DMS53 treated with DMSO at 0.1 percent for 48 hours (cell line): ENCODE results near the gene ZNF124.
A peak's percentile ranks its signal among the peaks of the same experiment; 100 is the strongest.
"Not testable (repeated sequence)": the region's sequence is repeated elsewhere in the genome, so short reads cannot be mapped to it uniquely, and the experiment has no call there.

Experiments used
- DNase-seq: peaks from one replicate; lab custom pipeline; 2025; ENCODE audit not compliant: unreplicated experiment; lab: John Stamatoyannopoulos, UW

Gene ZNF124

DNA sequence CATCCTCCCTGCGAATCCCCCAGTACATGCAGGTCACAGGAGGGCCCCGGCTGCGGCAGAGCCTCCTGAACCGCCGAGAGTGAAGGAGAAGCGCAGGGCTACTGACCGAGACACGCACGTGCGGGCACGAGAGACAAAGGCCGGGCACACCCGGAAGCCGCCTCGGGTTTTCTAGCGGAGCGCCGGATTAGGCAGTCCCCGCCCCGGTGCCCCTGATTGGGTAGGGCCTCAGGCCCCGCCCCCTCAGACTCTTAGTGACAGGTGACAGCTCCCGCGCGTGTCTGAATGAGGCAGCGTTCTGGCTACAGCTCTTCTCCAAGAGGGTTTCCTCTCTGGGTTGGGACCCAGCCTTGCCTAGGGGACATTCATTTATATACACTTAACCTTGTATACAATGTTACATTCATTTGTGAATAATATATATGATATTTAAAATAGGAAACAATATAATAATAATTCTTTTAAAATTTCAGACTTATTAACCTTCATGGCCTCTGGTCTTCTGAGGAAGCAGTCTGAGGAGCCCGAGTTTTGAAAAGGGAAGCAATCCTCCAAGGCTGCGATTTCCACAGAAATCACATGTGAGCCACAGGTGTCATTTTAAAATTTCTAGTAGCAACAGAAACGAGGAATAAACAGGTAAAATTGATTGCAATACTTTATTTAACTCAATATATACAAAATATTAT is at the start of gene ZNF124:
TSS of gene ZNF124 (minus strand) at position 146 of the 689 bp plus-strand sequence. CDS start at position 3, 143 bp downstream.
- DNase-seq, result peak; percentile 2

DNA sequence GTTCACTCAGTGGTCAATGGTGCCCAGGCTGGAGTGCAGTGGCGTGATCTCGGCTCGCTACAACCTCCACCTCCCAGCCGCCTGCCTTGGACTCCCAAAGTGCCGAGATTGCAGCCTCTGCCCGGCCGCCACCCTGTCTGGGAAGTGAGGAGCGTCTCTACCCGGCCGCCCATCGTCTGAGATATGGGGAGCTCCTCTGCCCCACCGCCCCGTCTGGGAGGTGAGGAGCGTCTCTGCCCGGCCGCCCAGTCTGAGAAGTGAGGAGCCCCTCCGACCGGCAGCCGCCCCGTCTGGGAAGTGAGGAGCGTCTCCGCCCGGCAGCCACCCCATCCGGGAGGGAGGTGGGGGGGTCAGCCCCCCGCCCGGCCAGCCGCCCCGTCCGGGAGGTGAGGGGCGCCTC is 48.5 kb upstream of the ZNF124 start:
- not testable (repeated sequence) for DNase-seq

DNA sequence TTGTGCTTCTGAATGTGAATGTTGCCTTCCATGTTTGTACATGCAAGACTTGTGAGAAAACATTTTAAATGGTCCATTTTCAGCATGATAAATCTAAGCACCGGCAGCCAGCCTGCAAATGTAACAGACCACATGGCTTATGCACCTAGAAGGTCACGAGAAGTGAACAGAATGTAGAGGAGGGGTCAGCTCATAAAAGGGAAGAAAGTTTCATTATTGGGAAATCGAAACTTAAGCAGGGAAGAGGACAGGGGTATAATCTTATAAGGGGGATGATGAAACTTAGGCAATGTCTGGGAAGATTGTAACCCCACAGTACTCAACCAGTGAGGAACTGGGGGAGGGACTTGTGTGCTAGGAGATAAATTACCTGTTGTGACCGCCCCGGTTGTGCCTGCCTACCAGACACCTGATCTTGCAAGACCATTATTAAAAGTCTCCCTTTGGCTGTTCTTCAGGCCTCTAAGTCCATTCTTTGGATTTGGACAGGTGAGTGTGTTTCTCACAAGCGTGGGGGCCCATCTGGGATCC is 46.4 kb upstream of the ZNF124 start:
- no peak for DNase-seq

DNA sequence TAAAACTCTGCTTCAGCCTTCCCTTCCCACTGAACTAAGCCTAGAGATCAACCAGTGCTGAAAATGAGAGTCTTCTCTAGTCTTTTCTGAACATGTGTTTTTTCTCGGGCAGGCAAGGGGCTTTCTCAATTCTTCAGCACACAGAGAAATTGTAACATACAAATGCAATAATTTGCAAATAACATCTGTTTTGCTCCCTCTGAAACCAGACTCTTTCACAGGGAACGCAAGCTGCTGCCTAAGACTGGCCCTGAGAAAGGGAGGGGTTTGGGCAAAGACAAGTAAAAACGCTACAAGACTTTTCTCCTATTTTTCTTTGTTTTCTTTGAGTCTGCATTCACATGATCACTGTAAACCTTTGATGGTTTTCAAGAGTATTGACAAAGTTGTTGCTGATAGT is 44.4 kb upstream of the ZNF124 start:
- no peak for DNase-seq

DNA sequence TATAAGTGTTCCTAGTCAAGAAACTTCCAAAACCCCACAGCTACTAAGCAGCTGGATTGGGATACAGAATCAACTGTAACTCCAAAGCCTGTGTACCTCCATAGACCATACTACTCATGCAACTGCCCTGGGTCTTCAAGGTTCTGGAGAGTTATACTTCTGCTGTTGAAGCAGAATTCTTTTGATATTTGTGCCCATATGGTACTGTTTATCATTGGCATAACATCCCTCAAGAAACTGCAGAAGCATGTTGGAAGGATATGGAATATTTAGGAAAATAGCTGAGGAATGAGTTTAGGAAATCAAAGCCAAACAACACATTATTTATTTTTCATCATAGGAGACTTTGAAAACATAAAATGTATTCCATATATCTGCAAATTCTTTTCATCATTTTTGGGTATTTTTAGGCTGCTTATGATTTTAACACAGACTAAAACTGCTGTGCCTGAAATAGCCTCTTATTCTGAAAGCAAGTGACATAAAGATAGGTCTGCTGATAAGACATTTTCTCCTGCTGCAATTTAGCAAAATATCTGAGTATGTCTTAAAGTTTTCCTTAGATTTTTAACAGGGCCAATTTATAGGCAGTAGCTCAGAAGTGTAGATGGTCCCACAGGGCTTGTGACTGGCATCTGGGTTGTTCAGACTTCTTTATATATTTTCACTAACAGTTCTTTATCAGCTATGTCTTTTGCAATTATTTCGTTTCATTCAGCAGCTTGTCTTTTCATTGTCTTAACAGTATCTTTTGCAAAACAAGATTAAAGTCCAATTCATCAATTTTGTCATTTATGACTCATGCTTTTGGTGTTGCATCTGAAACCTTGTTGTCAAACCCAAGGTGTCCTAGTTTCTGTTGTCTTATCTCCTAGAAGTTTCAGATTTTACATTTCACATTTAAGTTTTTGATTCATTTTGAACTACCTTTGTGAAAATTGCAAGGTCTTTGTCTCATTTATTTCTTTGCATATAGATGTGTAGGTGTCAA is 41.1 kb upstream of the ZNF124 start:
- DNase-seq, result no peak

DNA sequence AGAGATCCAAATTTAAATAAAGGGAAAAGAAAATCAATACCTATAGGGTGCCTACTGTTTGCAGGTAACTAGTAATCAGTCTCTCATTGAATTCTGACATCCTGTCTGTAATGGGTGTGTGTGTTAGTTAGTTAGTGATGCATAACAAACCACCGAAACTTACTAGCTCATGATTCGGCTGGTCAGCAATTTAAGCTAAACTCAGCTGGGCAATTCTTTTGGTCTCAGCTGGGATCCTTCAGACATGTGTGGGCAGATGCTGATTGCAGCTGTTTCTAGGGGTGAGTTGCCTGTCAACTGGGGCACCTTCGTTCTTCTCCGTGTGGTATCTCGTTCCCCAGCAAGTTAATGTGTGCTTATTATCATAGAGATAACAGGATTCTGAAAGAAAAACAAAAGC is 40.2 kb upstream of the ZNF124 start:
- no peak for DNase-seq

DNA sequence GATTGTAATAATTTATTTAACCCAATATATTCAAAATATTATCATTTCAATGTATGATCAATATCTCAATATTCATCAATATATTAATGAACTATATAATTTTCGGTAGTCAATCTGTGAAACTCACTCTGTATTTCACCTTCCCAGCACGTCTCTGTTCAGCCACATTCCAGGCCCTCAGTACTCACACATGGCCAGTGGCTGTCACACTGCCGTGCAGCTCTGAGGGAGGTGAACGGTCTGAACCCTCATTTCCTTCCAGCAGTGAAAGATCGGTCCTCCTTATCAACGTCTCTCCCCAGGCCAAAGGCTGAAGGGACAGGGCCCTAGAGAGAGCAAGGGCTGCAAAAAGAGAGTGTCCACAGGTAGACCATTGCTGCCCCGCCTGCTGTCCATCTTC is 39.5 kb upstream of the ZNF124 start:
- DNase-seq, result no peak

DNA sequence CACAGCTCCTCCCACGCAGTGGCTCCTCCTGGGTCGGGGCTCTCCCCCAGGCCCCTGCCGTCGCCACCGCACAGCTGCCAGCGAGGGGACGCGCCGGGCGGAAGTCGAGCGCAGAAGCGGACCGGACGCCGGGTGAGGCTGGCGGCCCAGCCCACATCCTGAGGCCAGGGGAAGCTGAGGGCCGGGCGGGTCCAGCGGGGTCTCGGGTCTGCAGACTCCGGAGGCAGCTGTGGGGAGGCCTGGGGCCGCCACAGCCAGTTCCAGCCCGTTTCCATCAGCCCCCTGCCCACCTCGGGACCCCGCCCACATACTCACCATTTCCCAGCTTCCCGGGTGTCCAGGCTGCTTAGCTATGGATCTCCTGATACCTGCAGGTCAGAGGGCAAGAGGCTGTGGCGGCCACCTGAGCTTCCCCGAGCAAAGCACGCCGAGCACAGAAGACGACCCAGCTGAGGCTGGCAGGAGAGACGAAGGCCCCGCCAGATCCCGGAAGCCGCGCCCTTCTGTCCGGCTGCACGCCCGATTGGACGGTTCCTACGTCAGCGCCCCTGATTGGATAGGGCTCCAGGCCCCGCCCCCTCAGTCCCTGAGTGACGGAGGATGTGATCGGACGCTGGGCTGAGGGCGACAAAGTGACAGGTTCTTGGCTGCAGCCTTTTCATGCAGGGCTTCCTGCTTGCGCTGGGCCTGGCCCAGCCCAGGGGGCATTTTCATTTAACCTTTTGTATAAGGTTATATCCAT is 38.7 kb upstream of the ZNF124 start:
- DNase-seq, result peak; percentile 93

DNA sequence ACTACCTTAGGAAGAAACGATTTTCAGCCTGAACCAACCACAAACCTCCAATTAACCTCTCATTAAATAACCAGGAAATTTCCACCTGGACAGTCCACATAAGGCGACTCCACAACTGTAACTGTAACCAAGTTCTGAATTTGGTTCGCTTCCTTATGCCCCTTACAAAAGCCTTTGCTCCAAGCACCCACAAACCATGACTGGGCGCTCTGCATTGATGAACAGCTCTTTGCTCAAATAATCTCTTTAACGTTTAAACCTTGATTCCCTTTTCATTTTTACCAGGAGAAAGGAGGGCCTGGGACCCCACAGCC is 38.2 kb upstream of the ZNF124 start:
- peak; percentile 6 for DNase-seq

DNA sequence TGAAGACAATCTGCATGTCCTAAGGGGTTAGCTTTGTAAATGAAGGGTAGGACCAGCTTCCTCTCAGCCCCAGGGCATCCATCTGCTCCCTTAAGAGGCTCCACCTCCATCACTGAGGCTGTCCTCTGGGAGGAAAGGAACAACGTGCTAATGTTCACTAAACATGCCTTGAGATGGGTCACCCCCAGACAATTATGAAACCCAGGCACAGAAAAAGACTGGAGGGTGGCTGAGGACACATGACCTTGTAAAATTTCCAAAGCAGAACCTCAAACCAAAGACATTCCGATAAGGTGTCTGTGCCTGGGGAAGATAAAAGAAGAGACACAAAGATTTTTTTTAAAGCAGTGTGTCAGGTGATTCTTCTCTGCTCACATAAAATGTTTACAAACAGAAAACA is 37.6 kb upstream of the ZNF124 start:
- no peak for DNase-seq

DNA sequence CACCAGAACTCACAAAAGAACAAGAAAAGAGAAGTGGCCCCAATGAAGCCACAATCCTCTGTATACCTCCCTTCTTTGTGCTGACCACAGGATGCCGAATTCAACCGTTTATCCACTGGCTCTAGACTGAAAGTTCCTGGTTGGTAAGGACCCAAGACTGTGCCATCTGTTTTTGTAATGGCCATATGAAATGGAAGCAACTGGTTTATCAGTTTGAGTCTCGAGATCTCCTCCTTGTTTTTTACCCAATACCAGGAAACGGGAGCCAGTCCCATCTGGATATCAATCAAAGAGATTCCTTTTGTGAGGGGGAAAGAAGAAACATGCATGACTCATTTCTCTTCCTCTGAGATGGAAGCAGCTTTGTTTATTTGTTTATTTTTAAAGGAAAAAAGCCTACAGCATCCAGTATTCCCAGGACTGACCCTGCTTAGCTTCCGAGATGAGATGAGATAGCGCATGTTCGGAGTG is 32.4 kb upstream of the ZNF124 start:
- DNase-seq, result no peak

DNA sequence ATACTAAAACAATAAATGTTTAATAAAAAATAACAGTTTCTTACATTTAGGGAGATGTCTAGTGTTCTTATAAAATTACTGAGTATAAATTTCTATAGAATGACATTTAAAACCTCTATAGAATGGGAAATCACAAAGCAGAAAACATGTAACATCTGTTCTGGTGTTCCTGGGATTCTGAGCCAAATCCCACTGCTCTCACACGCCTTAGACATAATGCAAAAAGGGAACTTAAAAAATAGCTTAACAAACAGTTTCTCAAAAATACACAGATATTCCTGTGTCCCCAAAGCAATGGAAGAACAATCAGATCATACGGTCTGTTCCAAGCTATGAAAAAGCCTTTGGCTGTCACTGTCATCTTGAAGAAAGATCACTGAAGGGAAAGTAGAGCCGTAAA is 27.0 kb upstream of the ZNF124 start:
- no peak for DNase-seq

DNA sequence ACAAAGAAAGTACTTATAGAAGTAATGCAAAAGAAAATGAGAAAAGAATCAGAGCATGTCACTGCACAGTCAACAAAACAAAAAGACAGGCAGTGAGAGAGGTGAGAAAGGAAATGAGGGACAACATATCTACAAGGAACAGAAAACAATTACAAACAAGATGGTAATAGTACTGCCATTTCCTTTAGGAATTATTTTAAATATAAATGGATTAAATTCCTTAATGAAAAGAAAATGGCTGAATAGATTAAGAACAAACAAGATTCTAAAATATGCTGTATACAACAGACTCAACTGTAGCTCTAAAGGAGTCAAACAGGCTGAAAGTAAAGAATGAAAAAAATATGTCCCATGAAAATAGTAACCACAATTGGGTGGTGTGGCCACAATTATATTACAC is 22.1 kb upstream of the ZNF124 start:
- no peak for DNase-seq

DNA sequence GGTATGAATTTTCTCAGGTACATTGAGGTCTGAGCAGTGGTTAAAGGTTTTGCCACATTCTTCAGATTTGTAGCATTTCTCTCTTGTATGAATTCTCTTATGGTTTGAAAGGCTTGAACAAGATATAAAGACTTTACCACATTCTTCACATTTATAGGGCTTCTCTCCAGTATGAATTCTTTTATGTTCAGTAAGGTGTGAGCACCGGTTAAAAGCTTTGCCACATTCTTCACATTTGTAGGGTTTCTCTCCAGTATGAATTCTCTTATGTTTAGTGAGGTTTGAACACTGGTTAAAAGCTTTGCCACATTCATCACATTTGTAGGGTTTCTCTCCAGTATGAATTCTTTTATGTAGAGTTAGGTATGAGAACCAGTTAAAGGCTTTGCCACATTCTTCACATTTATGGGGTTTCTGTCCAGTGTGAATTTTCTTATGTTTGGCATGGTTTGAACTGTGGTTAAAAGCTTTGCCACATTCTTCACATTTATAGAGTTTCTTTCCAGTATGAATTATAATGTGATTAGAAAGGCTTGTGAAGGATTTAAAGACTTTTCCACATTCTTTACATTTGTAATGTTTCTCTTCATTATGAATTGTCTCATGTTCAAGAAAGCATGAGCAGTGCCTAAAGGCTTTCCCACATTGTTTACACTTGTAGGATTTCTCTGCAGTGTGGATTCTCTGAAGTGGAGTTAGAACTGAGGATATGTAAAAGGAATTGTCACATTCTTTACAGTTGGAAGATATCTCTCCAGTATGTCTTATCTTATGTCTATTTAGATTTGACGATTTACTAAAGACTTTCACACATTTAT is 18.4 kb upstream of the ZNF124 start:
- DNase-seq, result no peak

DNA sequence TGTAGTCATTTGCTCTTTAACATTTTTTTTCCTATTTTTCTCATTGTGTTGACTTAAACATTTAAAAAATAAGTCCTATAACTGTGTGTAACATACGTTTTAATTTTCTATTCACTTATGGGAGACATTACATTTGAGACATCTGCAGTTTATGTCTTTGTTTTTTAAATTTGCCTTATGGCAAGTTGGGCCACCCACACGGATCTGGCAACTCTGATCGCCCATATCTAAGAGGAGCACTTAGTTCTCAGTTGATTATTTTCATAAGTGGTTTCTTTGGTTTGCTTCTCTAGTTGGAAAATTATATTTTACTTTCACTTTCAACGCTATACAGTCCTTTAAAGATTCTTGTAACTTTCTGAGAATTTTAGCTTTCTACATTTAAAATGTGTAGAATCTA is 13.8 kb upstream of the ZNF124 start:
- no peak for DNase-seq

DNA sequence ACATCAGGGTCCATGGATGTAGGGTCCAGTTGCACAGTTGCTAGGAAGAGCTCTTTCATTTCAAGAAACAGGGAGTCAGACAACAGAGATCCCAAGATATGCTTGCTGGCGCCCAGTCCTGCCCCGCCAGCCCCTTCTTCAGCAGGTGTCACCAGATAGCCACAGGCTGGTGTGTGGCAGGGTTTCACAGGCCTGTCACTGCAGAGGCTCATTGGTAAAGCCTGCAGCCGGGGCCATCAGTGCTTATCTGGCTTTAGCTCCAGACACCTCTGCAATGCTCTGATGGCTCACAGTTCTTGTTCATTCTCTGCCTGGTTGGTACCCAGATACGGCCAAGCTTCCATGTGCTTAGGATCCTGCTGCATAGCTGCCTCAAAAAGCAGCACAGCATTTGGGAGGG is 12.4 kb upstream of the ZNF124 start:
- DNase-seq, result no peak

DNA sequence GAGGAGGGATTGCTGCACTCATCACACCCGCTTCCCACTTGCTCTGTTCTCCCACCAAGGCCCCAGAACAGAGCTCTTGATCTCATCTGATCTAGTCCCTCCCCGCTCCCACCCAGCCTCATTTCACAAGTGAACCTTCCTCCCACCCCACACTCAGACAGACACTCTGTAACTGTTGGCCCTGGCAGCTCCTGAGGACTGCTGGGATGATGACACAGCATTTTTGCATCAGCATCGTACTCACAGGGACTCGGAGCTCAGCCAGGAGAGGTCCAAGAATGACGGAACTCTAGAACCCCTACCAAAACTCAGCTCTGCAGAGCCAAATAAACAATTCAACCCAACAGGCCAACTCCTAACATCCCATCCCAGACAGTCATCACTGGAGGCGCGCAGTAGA is 11.2 kb upstream of the ZNF124 start:
- no peak for DNase-seq

DNA sequence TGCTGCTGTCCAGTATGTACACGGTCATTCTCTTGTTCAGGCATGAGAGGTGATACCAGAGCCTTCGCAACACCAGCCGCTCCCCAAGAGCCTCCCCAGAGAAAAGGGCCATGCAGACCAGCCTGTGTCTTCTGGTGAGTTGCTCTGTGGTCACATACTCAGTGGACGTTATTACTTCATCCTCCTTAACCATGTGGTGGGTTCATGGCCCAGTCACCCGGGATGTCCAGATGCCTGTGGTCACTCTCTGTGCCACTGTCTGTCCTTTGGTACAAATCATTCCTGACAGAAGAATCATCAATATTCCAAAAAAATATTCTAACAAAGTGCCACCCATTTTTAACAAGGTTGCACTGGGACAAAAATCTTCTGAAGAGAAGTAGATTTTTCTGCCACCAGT is 8.8 kb upstream of the ZNF124 start:
- DNase-seq, result no peak

DNA sequence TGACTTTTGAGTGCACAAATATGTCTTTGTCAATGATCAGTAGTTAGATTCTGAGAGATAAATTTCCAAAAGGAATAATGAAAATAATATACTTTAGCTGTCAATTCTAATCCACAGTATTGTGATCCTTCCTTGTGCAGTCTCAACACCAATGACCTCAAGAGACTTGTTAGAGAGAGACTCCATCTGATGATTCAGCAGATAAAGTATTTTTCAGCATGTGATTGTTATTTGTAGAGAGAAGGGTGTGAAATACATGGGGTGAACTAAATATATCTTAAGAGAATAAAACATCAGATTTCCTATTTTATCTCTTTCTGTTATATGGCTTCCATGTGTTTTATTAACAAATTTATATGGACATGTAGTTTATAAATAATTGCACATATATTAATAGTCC is 5.9 kb upstream of the ZNF124 start:
- DNase-seq, result no peak

DNA sequence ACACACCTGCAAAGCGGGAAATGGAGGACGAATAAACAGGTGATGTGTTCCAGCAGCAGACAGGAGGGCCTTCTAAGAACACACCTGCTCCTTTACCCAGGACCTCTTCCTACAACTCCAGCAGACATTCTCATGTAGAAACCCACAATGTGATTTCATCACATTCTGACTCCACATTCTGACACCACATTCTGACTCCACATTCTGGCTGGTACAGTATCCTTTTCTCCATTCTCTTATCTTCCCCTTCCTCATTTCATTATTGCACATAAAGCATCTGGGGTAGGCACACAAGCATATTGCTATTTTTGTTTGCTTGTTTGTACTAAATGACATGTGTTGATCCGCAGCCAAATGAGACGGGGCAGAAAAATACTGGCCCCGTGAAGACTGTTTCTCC is 3.6 kb upstream of the ZNF124 start:
- no peak for DNase-seq

DNA sequence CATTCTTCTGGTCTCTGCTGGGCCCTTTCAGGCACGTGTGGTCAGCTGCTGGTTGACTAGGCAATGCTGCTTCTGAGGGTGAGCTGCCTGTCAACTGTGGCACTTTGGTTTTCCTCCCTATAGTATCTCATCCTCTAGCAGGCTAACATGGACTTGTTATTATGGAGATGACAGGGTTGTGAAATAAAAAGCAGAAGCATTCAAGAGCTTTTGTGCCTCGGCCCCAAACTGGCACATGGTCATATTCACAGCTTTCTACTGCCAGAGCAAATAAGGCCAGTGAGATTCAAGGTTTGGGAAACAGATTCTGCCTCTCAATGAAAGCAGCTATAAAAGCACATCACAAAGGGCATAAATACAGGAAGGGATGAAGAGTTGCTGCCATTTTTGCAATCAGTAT is 1.6 kb upstream of the ZNF124 start:
- DNase-seq, result no peak
